Smooth muscle cell of the brain vasculature (primary cell): ENCODE measurements around the gene SMIM29.
A peak's percentile ranks its signal among the peaks of the same experiment; 100 is the strongest.
"Not testable (repeated sequence)": the region's sequence is repeated elsewhere in the genome, so short reads cannot be mapped to it uniquely, and the experiment has no call there.

ENCODE experiments used
- DNase-seq: peaks from one replicate; pipeline ENCODE4 v3.0.0-alpha.2; 2012; ENCODE audit warnings: low read depth, low spot score

Gene SMIM29

DNA sequence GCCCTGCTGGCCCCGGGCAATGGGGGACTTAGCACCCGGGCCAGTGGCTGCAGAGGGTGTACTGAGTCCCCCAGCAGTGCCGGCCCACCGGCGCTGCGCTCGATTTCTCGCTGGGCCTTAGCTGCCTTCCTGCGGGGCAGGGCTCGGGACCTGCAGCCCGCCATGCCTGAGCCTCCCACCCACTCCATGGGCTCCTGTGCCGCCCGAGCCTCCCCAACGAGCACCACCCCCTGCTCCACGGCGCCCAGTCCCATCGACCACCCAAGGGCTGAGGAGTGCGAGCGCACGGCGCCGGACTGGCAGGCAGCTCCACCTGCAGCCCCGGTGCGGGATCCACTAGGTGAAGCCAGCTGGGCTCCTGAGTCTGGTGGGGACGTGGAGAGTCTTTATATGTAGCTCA, 20.3 kb upstream of the SMIM29 start:
- DNase-seq, result not testable (repeated sequence)

DNA sequence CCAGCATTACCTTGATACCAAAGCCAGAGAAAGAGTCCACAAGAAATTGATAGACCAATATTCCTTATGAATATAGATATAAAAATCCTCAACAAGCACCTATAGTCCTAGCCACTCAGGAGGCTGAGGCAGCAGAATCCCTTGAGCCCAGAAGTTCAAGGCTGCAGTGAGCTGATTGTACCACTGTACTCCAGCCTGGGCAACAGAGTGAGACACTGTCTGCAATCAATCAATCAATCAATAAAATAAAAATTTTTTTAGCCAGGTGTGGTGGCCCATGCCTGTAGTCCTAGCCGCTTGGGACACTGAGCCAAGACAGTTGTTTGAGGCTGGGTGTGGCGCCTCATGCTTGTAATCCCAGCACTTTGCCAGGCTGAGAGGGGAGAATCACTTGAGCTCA, 18.9 kb upstream of the SMIM29 start:
- DNase-seq, result no peak

DNA sequence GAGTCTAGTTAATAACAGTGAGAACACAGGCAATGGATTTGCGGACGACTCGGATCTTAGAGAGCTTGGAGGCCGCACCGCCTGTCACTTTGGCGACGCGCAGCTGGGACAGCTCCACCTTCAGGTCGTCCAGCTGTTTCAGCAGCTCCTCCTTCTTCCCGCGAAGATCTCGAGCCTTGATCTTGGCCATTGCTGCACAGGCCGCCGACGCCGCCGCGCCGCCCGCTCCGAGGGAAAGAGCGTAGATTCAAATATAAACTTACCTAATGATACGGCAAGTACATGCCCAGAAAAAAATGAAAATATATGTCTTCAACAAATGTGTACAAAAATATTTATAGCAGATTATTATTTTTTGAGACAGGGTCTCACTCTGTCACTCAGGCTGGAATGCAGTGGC, 14.7 kb upstream of the SMIM29 start:
- not testable (repeated sequence) for DNase-seq

DNA sequence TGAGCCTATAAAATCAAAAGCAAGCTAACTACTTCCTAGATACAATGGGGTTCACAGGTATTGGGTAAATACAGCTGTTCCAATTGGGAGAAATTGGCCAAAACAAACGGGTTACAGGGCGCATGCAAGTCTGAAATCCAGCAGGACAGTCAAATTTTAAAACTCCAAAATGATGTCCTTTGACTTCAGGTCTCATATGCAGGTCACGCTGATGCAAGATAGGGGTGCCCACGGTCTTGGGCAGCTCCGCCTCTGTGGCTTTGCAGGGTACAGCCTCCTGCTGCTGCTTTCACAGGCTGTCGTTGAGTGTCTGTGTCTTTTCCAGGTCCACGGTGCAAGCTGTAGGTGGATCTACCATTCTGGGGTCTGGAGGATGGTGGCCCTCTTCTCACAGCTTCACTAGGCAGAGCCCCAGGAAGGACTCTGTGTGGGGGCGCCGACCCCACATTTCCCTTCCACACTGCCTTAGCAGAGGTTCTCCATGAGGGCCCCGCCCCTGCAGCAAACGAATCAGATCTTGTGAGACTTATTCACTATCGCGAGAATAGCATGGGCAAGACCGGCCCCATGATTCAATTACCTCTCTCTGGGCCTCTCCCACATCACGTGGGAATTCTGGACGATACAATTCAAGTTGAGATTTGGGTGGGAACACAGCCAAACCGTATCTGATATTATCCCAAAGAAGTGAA, 11.9 kb upstream of the SMIM29 start:
- DNase-seq, result no peak

GRCh38 chr6:34259529-34260069, 10.8 kb upstream of the SMIM29 start:
- no peak for DNase-seq

GRCh38 chr6:34252395-34252794, 3.6 kb upstream of the SMIM29 start:
- not testable (repeated sequence) for DNase-seq

GRCh38 chr6:34249469-34250261, 859 bp upstream of the SMIM29 start:
- no peak for DNase-seq

DNA sequence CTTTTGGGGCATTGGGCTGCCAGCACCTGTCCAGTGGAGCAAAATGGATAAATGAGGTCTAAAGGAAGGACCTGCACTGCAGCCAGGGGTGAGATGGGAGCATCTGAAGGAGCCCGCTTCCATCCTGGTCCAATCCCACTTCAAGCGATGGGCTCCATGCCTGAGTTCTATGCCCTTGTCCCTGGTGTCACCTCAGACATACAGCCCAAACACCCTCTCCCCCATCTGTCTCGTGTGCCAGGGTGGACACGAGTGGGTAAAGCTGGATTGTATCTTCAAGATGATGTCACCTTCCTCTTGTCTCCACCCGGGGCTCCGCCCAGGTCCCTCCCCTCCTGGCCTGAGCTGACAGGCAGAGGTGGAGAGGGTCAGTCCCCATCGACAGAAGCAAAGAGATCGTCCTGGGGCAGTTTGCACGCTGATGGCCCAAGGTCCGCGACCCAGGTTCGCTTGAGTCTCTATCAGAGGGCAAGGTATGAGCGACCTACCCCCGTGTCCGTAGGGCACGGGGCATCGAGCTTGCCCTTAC, 544 bp downstream of the SMIM29 start:
- no peak for DNase-seq

DNA sequence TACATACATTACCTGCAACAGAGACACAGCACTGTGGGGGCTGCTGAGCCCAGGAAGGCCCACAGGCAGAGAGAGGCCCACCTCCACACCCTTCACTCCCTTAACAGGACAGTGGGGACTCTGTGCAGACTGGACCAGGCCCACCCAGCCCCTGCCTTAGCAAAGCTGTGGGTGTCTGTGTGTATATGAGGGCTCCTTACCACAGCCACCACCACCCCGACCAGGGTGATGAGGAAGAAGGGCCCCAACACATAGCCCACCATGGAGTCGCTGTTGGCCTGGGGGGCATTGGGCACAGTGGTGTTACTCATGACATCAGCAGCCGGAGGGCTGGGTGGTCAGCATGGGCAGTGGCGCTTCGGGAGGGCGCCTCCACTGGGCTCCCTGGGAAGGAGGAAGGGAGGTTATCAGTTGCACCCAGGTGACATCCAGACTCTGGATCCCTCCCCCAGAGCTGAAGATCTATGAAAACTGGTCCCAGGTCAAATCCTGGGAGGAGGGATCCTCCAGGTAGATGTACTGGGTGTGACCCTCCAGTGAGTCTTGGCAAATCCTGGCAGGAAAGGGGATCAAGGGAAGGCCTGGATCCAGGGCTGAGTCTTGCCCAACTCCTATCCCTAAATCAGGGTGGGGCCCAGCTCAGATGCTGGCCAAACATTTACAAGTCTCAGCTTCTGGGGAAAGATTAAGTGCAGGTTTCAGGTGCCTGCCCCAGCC, 1.2 kb downstream of the SMIM29 start:
- DNase-seq, result no peak

DNA sequence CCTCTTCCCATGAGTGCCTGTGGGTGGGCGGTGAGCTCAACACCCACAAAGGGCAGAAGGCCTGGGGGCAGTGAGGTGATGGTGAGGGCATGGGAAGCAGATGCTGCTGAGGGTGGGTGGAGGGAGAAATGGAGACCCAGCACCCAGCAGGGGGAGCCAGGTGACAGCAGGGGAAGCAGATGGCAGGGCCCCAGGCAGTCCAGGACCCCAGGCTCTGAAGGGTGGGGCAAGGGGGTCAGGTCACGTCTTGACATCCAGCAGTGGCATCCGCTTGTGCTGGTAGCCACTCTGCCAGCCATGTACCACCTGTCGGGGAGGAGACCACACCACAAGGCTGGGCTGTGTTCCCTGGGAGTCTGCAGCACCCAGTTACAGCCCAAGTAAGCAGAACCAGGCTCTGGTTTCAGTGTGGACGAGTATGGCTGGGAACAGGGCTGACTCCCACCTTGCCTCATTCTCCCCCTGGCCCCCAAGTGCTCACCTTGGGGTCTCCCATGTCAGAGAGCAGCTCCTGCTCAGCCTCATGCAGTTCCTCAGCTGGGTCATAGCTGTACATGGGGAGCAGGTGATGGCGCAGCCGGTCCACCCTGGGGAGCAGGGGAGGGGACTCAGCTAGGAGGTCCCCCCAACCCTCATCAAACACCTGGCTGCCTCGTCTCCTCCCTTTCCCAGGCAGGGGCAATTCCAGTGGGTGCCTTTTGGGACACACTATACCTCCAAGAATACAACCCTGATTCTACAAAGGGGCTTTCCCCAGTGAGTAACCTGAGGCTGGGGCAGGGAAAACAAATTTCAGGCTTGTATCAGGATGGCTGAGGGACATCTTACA, 2.0 kb downstream of the SMIM29 start:
- no peak for DNase-seq

- DNase-seq, result no peak
Observed at GRCh38 chr6:34246249-34246562, 2.6 kb downstream of the SMIM29 start.

DNA sequence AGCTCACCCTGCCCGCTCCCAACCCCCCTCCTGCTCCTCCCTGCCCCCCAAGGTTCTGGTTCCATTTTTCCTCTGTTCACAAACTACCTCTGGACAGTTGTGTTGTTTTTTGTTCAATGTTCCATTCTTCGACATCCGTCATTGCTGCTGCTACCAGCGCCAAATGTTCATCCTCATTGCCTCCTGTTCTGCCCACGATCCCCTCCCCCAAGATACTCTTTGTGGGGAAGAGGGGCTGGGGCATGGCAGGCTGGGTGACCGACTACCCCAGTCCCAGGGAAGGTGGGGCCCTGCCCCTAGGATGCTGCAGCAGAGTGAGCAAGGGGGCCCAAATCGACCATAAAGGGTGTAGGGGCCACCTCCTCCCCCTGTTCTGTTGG, 3.1 kb downstream of the SMIM29 start:
- DNase-seq, result not testable (repeated sequence)

DNA sequence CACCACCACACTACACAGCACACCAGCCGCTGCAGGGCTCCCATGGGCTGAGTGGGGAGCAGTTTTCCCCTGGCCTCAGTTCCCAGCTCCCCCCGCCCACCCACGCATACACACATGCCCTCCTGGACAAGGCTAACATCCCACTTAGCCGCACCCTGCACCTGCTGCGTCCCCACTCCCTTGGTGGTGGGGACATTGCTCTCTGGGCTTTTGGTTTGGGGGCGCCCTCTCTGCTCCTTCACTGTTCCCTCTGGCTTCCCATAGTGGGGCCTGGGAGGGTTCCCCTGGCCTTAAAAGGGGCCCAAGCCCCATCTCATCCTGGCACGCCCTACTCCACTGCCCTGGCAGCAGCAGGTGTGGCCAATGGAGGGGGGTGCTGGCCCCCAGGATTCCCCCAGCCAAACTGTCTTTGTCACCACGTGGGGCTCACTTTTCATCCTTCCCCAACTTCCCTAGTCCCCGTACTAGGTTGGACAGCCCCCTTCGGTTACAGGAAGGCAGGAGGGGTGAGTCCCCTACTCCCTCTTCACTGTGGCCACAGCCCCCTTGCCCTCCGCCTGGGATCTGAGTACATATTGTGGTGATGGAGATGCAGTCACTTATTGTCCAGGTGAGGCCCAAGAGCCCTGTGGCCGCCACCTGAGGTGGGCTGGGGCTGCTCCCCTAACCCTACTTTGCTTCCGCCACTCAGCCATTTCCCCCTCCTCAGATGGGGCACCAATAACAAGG, 3.6 kb downstream of the SMIM29 start:
- DNase-seq, result not testable (repeated sequence)

- peak; percentile 72 for DNase-seq
Observed at GRCh38 chr6:34243901-34244884, 4.6 kb downstream of the SMIM29 start.

- DNase-seq, result no peak
Observed at GRCh38 chr6:34243131-34243771, 5.6 kb downstream of the SMIM29 start.

DNA sequence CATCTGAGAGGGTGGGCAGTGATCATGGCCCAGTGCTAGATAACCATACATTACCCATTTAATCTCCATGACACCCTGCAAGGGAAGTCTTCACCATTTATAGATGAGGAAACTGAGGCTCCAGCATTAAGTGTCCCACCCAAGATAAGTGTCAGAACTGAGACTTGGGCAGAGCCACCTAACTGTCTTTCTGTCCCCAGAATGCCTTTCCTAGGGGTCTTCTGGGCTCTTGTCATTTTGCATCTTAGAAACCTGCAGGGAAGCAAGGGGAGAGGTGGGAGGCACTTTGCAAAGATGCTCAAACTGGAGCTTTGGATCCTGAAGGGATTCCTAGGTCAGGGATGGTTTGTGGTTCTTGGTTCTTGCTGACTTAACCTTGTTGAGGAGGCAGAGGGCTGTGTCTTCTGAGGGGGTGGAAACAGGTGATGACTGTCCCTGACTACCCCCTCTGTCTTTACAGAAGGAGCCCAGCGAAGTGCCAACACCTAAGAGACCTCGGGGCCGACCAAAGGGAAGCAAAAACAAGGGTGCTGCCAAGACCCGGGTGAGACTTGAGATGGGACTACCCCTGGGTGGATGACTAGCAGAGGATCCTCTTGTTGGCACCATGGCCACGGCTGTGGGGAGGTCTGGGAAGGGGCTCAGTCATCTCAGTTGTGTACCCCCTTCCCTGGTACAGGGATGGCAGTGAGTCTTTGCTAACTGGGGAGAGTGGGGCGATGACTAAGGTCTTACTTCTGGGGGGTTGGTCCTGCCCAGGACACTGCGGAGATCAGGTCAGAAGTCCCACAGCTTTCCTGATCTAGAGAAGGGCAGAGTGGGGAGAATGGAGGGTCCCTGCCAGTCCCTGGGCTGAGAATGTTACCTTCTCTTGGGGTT, 6.3 kb downstream of the SMIM29 start:
- no peak for DNase-seq

GRCh38 chr6:34241351-34242215, 7.2 kb downstream of the SMIM29 start:
- no peak for DNase-seq
